WTC11 (cell line): Measurements from ENCODE around the gene KRCC1. TPM values are rescaled to one million over a fixed set of nuclear protein-coding genes. Genes with fewer than 3 reads are reported as not detected.

Source experiments
- ATAC-seq: fragments of 200-7000 bp; cut with Tn5 transposase; 2 replicates; pipeline ENCODE4 v1.10.0; 2021; ENCODE audit warnings: mild to moderate bottlenecking, moderate library complexity
- CTCF ChIA-PET: fragments of 300-600 bp; sonication (Branson Sonifier 250); formaldehyde crosslinking; loops from one replicate; lab custom pipeline; 2021; ENCODE audit warnings: antibody characterized with exemption; lab: Charles Lee
- POLR2A ChIA-PET: fragments of 350-600 bp; sonication (Branson Sonifier 250); formaldehyde crosslinking; loops from one replicate; lab custom pipeline; 2021; ENCODE audit warnings: antibody characterized with exemption; lab: Charles Lee
- DNase-seq: peaks from one replicate; pipeline ENCODE4 v3.0.0; 2021; ENCODE audit warnings: low spot score
- H3K27ac Mint-ChIP-seq: 2 replicates; pipeline ENCODE4 v1.8.0; 2021; ENCODE audit warnings: mixed read lengths
- H3K27me3 Mint-ChIP-seq: 2 replicates; pipeline ENCODE4 v1.8.0; 2021; ENCODE audit warnings: low read depth, mild to moderate bottlenecking, moderate library complexity, mixed read lengths
- H3K36me3 Mint-ChIP-seq: 2 replicates; pipeline ENCODE4 v1.8.0; 2021; ENCODE audit warnings: mixed read lengths
- H3K4me1 Mint-ChIP-seq: 2 replicates; pipeline ENCODE4 v1.8.0; 2022; ENCODE audit warnings: mixed read lengths
- H3K4me3 Mint-ChIP-seq: 2 replicates; pipeline ENCODE4 v1.8.0; 2021; ENCODE audit warnings: mild to moderate bottlenecking, moderate library complexity, mixed read lengths
- H3K9me3 Mint-ChIP-seq: 2 replicates; pipeline ENCODE4 v1.8.0; 2021; ENCODE audit warnings: mixed read lengths
- CREB1 ChIP-seq: sonication (generic); formaldehyde crosslinking; IDR thresholded peaks from 2 replicates; pipeline ENCODE4 v1.8.0; 2023; ENCODE audit warnings: mild to moderate bottlenecking, missing genetic modification reagents
- E2F1 ChIP-seq: sonication (generic); formaldehyde crosslinking; IDR thresholded peaks from 2 replicates; pipeline ENCODE4 v1.8.0; 2022; ENCODE audit warnings: mild to moderate bottlenecking, missing genetic modification reagents
- ESRRA ChIP-seq: sonication (generic); formaldehyde crosslinking; IDR thresholded peaks from 2 replicates; pipeline ENCODE4 v1.8.1; 2022; ENCODE audit warnings: mild to moderate bottlenecking, missing genetic modification reagents, borderline replicate concordance
- FOXP1 ChIP-seq: sonication (generic); formaldehyde crosslinking; IDR thresholded peaks from 2 replicates; pipeline ENCODE4 v1.8.0; 2022; ENCODE audit warnings: missing genetic modification reagents, mild to moderate bottlenecking, moderate library complexity, borderline replicate concordance
- IRF2 ChIP-seq: sonication (generic); formaldehyde crosslinking; IDR thresholded peaks from 2 replicates; pipeline ENCODE4 v1.8.0; 2022; ENCODE audit warnings: low read depth, missing genetic modification reagents, borderline replicate concordance
- KAT7 ChIP-seq: sonication (generic); formaldehyde crosslinking; IDR thresholded peaks from 2 replicates; pipeline ENCODE4 v1.8.1; 2023; ENCODE audit warnings: missing genetic modification reagents, mild to moderate bottlenecking, borderline replicate concordance
- MYBL2 ChIP-seq: sonication (generic); formaldehyde crosslinking; IDR thresholded peaks from 2 replicates; pipeline ENCODE4 v1.8.1; 2023; ENCODE audit warnings: mild to moderate bottlenecking, moderate library complexity, missing genetic modification reagents
- SMAD3 ChIP-seq: sonication (generic); formaldehyde crosslinking; IDR thresholded peaks from 2 replicates; pipeline ENCODE4 v1.8.0; 2022; ENCODE audit warnings: missing genetic modification reagents, mild to moderate bottlenecking, borderline replicate concordance
- STAT6 ChIP-seq: sonication (generic); formaldehyde crosslinking; conservative IDR thresholded peaks from 2 replicates; pipeline ENCODE4 v1.8.1; 2023; ENCODE audit warnings: mild to moderate bottlenecking, low read depth, missing genetic modification reagents, moderate library complexity
- TCF7 ChIP-seq: sonication (generic); formaldehyde crosslinking; IDR thresholded peaks from 2 replicates; pipeline ENCODE4 v1.8.0; 2022; ENCODE audit warnings: mild to moderate bottlenecking, low read depth, missing genetic modification reagents, moderate library complexity
- ZNF121 ChIP-seq: sonication (generic); formaldehyde crosslinking; IDR thresholded peaks from 2 replicates; pipeline ENCODE4 v1.8.0; 2023; ENCODE audit warnings: missing genetic modification reagents
- ZNF138 ChIP-seq: sonication (generic); formaldehyde crosslinking; conservative IDR thresholded peaks from 2 replicates; pipeline ENCODE4 v1.8.1; 2022; ENCODE audit warnings: mild to moderate bottlenecking, moderate library complexity, missing genetic modification reagents
- ZSCAN18 ChIP-seq: fragments of 250-450 bp; sonication (Bioruptor Pico); IDR thresholded peaks from 2 replicates; pipeline ENCODE4 v2.1.2; 2022; ENCODE audit warnings: mild to moderate bottlenecking, moderate library complexity
- total RNA-seq: library from RNA; stranded (reverse); gene quantifications from 3 replicates; pipeline ENCODE4 v1.2.3, GENCODE V29; 2021
- TF ChIP-seq, protein P1 (sequence below): fragments of 250-450 bp; sonication (Bioruptor Pico); IDR thresholded peaks from 2 replicates; pipeline ENCODE4 v1.9.0; 2021; ENCODE audit warnings: mild to moderate bottlenecking
- TF ChIP-seq, protein P2 (sequence below): sonication (generic); formaldehyde crosslinking; IDR thresholded peaks from 2 replicates; pipeline ENCODE4 v1.8.1; 2023; ENCODE audit warnings: mild to moderate bottlenecking, missing genetic modification reagents
- TF ChIP-seq, protein P3 (sequence below): sonication (generic); formaldehyde crosslinking; IDR thresholded peaks from 2 replicates; pipeline ENCODE4 v1.8.0; 2023; ENCODE audit warnings: missing genetic modification reagents, mild to moderate bottlenecking, borderline replicate concordance
- TF ChIP-seq, protein P4 (sequence below): sonication (generic); formaldehyde crosslinking; IDR thresholded peaks from 2 replicates; pipeline ENCODE4 v1.8.1; 2023; ENCODE audit warnings: mild to moderate bottlenecking, missing genetic modification reagents, borderline replicate concordance

The KRCC1 gene
- total RNA-seq, 1 experiment from 2014 or later = 7.6 TPM

- Mint-ChIP-seq H3K4me3 (peak within 1 kb of the TSS; percentile 95), H3K27me3 (no peaks in the 10 kb centered on the region; the same call in 1 of the 2 replicates), H3K36me3 (no peaks in the 10 kb centered on the region), H3K9me3 (no peaks in the 10 kb centered on the region), H3K4me1 (peaks cover 39% of the 10 kb centered on the region), H3K27ac (peak within 1 kb of the TSS; percentile 100)
- ChIA-PET CTCF (interaction anchor here (1.4 to 3.8 kb wide), 2 partner anchors 14 to 44 kb away, joined by 7 to 13 read pairs; no protein-coding TSS in a partner anchor), POLR2A (interaction anchor here (0.6 to 1.1 kb wide), 4 partner anchors 16 to 224 kb away, joined by 3 to 5 read pairs (median 4); no protein-coding TSS in a partner anchor)
- peak; percentile 84 for ATAC-seq
- peak; percentile 73 for DNase-seq
- 0 out of 2 replicates have a peak, but pooled peaks have one; percentile 45 for TF ChIP-seq TCF7 (CRISPR knock-in tag)
- TF ChIP-seq, protein P1, sequence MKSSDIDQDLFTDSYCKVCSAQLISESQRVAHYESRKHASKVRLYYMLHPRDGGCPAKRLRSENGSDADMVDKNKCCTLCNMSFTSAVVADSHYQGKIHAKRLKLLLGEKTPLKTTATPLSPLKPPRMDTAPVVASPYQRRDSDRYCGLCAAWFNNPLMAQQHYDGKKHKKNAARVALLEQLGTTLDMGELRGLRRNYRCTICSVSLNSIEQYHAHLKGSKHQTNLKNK (CRISPR knock-in tag) = peak; percentile 85; the same call in 1 of the 2 replicates
- TF ChIP-seq, protein P2, sequence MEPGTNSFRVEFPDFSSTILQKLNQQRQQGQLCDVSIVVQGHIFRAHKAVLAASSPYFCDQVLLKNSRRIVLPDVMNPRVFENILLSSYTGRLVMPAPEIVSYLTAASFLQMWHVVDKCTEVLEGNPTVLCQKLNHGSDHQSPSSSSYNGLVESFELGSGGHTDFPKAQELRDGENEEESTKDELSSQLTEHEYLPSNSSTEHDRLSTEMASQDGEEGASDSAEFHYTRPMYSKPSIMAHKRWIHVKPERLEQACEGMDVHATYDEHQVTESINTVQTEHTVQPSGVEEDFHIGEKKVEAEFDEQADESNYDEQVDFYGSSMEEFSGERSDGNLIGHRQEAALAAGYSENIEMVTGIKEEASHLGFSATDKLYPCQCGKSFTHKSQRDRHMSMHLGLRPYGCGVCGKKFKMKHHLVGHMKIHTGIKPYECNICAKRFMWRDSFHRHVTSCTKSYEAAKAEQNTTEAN = peak; percentile 82; the same call in 1 of the 2 replicates
- no peak for TF ChIP-seq STAT6 (CRISPR knock-in tag)
- no peak; the same call in 1 of the 2 replicates for TF ChIP-seq FOXP1 (CRISPR knock-in tag)
- TF ChIP-seq ESRRA = no peak
- no peak; the same call in 1 of the 2 replicates for TF ChIP-seq SMAD3 (CRISPR knock-in tag)
- no peak for TF ChIP-seq E2F1 (CRISPR knock-in tag)
- peak; percentile 88 for TF ChIP-seq MYBL2 (CRISPR knock-in tag)
- TF ChIP-seq IRF2 = no peak
- TF ChIP-seq, protein P3, sequence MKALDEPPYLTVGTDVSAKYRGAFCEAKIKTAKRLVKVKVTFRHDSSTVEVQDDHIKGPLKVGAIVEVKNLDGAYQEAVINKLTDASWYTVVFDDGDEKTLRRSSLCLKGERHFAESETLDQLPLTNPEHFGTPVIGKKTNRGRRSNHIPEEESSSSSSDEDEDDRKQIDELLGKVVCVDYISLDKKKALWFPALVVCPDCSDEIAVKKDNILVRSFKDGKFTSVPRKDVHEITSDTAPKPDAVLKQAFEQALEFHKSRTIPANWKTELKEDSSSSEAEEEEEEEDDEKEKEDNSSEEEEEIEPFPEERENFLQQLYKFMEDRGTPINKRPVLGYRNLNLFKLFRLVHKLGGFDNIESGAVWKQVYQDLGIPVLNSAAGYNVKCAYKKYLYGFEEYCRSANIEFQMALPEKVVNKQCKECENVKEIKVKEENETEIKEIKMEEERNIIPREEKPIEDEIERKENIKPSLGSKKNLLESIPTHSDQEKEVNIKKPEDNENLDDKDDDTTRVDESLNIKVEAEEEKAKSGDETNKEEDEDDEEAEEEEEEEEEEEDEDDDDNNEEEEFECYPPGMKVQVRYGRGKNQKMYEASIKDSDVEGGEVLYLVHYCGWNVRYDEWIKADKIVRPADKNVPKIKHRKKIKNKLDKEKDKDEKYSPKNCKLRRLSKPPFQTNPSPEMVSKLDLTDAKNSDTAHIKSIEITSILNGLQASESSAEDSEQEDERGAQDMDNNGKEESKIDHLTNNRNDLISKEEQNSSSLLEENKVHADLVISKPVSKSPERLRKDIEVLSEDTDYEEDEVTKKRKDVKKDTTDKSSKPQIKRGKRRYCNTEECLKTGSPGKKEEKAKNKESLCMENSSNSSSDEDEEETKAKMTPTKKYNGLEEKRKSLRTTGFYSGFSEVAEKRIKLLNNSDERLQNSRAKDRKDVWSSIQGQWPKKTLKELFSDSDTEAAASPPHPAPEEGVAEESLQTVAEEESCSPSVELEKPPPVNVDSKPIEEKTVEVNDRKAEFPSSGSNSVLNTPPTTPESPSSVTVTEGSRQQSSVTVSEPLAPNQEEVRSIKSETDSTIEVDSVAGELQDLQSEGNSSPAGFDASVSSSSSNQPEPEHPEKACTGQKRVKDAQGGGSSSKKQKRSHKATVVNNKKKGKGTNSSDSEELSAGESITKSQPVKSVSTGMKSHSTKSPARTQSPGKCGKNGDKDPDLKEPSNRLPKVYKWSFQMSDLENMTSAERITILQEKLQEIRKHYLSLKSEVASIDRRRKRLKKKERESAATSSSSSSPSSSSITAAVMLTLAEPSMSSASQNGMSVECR = 0 out of 2 replicates have a peak, but pooled peaks have one; percentile 32
- no peak for TF ChIP-seq ZNF121 (CRISPR knock-in tag)
- TF ChIP-seq, protein P4, sequence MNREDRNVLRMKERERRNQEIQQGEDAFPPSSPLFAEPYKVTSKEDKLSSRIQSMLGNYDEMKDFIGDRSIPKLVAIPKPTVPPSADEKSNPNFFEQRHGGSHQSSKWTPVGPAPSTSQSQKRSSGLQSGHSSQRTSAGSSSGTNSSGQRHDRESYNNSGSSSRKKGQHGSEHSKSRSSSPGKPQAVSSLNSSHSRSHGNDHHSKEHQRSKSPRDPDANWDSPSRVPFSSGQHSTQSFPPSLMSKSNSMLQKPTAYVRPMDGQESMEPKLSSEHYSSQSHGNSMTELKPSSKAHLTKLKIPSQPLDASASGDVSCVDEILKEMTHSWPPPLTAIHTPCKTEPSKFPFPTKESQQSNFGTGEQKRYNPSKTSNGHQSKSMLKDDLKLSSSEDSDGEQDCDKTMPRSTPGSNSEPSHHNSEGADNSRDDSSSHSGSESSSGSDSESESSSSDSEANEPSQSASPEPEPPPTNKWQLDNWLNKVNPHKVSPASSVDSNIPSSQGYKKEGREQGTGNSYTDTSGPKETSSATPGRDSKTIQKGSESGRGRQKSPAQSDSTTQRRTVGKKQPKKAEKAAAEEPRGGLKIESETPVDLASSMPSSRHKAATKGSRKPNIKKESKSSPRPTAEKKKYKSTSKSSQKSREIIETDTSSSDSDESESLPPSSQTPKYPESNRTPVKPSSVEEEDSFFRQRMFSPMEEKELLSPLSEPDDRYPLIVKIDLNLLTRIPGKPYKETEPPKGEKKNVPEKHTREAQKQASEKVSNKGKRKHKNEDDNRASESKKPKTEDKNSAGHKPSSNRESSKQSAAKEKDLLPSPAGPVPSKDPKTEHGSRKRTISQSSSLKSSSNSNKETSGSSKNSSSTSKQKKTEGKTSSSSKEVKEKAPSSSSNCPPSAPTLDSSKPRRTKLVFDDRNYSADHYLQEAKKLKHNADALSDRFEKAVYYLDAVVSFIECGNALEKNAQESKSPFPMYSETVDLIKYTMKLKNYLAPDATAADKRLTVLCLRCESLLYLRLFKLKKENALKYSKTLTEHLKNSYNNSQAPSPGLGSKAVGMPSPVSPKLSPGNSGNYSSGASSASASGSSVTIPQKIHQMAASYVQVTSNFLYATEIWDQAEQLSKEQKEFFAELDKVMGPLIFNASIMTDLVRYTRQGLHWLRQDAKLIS (CRISPR knock-in tag) = no peak
- no peak for TF ChIP-seq ZNF138 (CRISPR knock-in tag)
- TF ChIP-seq CREB1 = no peak
- TF ChIP-seq KAT7 (CRISPR knock-in tag) = no peak
- TF ChIP-seq ZSCAN18 (CRISPR knock-in tag) = no peak
Observed at GRCh38 chr2:88016086-88016959, 39.3 kb downstream of the KRCC1 start, which contains the start of gene RNU2-63P. Gene RNU2-63P (minus strand): TSS chr2:88016547.
